ENCODE data around the gene UBASH3B.
A peak's percentile ranks its signal among the peaks of the same experiment; 100 is the strongest.
"Not testable (repeated sequence)": the region's sequence is repeated elsewhere in the genome, so short reads cannot be mapped to it uniquely, and the experiment has no call there.

UBASH3B gene

GRCh38 chr11:122655527-122656072 is at the start of gene UBASH3B:
UBASH3B (plus strand) TSS chr11:122655722; CDS start chr11:122656050, 328 bp downstream.
- peak; percentile 63 for DNase-seq

- DNase-seq: not testable (repeated sequence)
Measured at GRCh38 chr11:122607162-122607561, 48.4 kb upstream of the UBASH3B start.

GRCh38 chr11:122612123-122612824 is 43.2 kb upstream of the UBASH3B start:
- no peak for DNase-seq

GRCh38 chr11:122616718-122617117 is 38.8 kb upstream of the UBASH3B start:
- DNase-seq: no peak

GRCh38 chr11:122617297-122617696 is 38.2 kb upstream of the UBASH3B start:
- DNase-seq: no peak

GRCh38 chr11:122617926-122618325 is 37.6 kb upstream of the UBASH3B start:
- DNase-seq: no peak

- no peak for DNase-seq
Measured at GRCh38 chr11:122618927-122619326, 36.6 kb upstream of the UBASH3B start.

- no peak for DNase-seq
Measured at GRCh38 chr11:122619757-122620156, 35.8 kb upstream of the UBASH3B start.

- DNase-seq: not testable (repeated sequence)
Measured at GRCh38 chr11:122625501-122625900, 30.0 kb upstream of the UBASH3B start.

GRCh38 chr11:122625976-122626665 is 29.4 kb upstream of the UBASH3B start:
- DNase-seq: no peak

GRCh38 chr11:122627745-122628144 is 27.8 kb upstream of the UBASH3B start:
- no peak for DNase-seq

GRCh38 chr11:122628810-122629555 is 26.5 kb upstream of the UBASH3B start:
- DNase-seq: peak; percentile 73

GRCh38 chr11:122632181-122632824 is 23.2 kb upstream of the UBASH3B start:
- DNase-seq: no peak

GRCh38 chr11:122633219-122633829 is 22.2 kb upstream of the UBASH3B start:
- DNase-seq: peak; percentile 54

- no peak for DNase-seq
Measured at GRCh38 chr11:122634501-122634900, 21.0 kb upstream of the UBASH3B start.

- peak; percentile 12 for DNase-seq
Measured at GRCh38 chr11:122637541-122637940, 18.0 kb upstream of the UBASH3B start.

- DNase-seq: no peak
Measured at GRCh38 chr11:122642472-122642922, 13.0 kb upstream of the UBASH3B start.

GRCh38 chr11:122642971-122643370 is 12.6 kb upstream of the UBASH3B start:
- no peak for DNase-seq

- DNase-seq: no peak
Measured at GRCh38 chr11:122645847-122646246, 9.7 kb upstream of the UBASH3B start.

- no peak for DNase-seq
Measured at GRCh38 chr11:122646549-122647340, 8.8 kb upstream of the UBASH3B start.

GRCh38 chr11:122647736-122648275 is 7.7 kb upstream of the UBASH3B start:
- DNase-seq: no peak
